Vagina (tissue), 2 donors: ENCODE results near the gene OTOF.

Experiments
- CTCF ChIP-seq, 3 experiments: fragments of 450-650 bp in 2 of 3; fragments of 200-600 bp in 1 of 3; sonication (generic) in 1 of 3; IDR thresholded peaks; one replicate each; pipeline ENCODE4 v1.5.1; 2017 to 2019; ENCODE audit warnings: antibody characterized with exemption in 3 of 3, mild to moderate bottlenecking in 2 of 3, moderate library complexity in 2 of 3
- POLR2A ChIP-seq, 2 donors: fragments of 450-650 bp; IDR thresholded peaks; one replicate each; pipeline ENCODE4 v1.6.1; 2017; ENCODE audit warnings: antibody characterized with exemption in 2 of 2, mild to moderate bottlenecking in 2 of 2, moderate library complexity in 2 of 2

GRCh38 chr2:26492749-26493515, 15.0 kb upstream of the OTOF start:
- TF ChIP-seq POLR2A (IDR thresholded peaks at IDR 0.05) = no peak
- no peak for TF ChIP-seq CTCF (IDR thresholded peaks at IDR 0.05)
